ENCODE measurements around the gene TMEM255B.

The TMEM255B gene

DNA sequence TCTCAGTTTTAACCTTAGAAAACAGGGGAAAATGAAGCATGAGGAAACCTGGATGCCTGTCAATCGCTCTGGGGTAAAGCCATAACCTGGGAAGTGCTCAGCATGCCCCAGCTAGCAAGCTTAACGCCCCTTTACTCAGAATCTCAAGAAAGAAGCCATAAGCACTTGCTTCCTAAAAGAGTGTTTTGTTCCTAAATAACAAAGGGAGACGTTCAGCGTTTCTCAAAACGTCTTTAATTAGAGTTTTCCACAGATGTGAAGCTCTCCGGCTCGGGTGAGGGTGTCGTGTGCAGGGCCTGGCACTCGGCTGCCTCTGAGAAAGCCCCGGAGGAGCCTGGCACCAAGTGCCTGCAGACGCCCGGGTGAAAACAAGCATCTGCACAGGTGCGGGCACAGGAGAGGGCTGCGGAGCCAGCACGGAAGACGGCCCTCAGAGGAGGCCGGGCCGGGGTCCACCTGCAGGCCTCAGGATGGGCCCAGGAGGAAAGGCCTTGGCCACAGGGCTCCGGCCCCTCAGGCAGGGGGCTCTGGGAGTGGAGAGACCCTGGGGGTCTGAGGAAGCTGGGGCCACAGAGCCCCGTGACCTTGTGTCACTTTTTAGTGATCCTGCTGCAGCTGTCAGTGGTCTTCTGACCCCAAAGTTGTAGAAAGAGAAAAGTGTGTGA lies 98.6 kb downstream of the TMEM255B start:
- DNase-seq (ENCODE audit: low spot score): no peak
- TF ChIP-seq, protein P1, sequence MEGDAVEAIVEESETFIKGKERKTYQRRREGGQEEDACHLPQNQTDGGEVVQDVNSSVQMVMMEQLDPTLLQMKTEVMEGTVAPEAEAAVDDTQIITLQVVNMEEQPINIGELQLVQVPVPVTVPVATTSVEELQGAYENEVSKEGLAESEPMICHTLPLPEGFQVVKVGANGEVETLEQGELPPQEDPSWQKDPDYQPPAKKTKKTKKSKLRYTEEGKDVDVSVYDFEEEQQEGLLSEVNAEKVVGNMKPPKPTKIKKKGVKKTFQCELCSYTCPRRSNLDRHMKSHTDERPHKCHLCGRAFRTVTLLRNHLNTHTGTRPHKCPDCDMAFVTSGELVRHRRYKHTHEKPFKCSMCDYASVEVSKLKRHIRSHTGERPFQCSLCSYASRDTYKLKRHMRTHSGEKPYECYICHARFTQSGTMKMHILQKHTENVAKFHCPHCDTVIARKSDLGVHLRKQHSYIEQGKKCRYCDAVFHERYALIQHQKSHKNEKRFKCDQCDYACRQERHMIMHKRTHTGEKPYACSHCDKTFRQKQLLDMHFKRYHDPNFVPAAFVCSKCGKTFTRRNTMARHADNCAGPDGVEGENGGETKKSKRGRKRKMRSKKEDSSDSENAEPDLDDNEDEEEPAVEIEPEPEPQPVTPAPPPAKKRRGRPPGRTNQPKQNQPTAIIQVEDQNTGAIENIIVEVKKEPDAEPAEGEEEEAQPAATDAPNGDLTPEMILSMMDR (IDR thresholded peaks at IDR 0.05; ENCODE audit: extremely low read depth, insufficient read depth, missing control alignments): no peak
- in situ Hi-C loops (cut with MboI; ENCODE audit: low pct_unique_long_range_greater_than_20kb, low sequenced_read_pairs, unreplicated experiment): no loop called here

DNA sequence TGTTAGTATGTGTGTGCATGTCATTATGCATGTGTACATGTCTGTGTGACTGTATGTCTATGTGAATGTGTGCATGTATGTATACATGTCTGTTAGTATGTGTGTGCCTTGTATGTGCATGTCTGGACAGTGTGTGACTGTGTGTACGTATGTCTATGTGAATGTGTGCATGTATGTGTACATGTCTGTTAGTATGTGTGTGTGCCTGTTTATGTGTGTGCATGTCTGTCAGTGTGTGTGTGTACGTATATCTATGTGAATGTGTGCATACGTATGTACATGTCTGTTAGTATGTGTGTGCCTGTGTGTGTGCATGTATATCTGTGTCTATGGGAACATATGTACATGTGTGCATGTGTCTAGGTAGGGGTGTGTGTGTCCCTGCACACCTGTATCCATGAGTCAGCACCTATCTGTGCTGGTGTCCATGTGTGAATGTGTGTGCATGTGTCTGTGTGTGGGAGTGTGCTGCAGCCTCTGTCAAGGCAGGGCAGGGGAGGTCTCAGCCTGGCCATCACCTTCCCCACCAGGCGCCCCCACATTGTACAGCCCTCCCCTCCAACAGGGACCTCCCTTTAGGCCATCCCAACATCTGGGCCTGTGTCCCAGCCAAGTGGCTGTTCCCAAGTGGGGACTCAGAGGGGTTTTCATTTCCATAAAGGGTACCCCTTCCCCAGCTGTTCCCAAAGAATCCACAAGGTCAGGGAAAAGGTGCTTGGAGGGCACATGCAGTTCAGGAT lies 100.5 kb downstream of the TMEM255B start:
- DNase-seq (ENCODE audit: low spot score): no peak
- TF ChIP-seq, protein P1 (IDR thresholded peaks at IDR 0.05; ENCODE audit: extremely low read depth, insufficient read depth, missing control alignments): no peak
- in situ Hi-C loops (cut with MboI; ENCODE audit: low pct_unique_long_range_greater_than_20kb, low sequenced_read_pairs, unreplicated experiment): no loop called here

- TF ChIP-seq, protein P1 (IDR thresholded peaks at IDR 0.05; ENCODE audit: extremely low read depth, insufficient read depth, missing control alignments): no peak
Observed at GRCh38 chr13:113860051-113860664, 101.1 kb downstream of the TMEM255B start.

GRCh38 chr13:113860665-113861432 lies 101.8 kb downstream of the TMEM255B start:
- in situ Hi-C loops (cut with MboI; ENCODE audit: low pct_unique_long_range_greater_than_20kb, low sequenced_read_pairs, unreplicated experiment): no loop called here
- no peak for DNase-seq (ENCODE audit: low spot score)
- TF ChIP-seq, protein P1 (IDR thresholded peaks at IDR 0.05; ENCODE audit: extremely low read depth, insufficient read depth, missing control alignments): no peak

More at GRCh38 chr13:113860051-113860664, 101.1 kb downstream of the TMEM255B start:
- DNase-seq (ENCODE audit: low spot score): no peak
- in situ Hi-C loops (cut with MboI; ENCODE audit: low pct_unique_long_range_greater_than_20kb, low sequenced_read_pairs, unreplicated experiment): no loop called here

DNA sequence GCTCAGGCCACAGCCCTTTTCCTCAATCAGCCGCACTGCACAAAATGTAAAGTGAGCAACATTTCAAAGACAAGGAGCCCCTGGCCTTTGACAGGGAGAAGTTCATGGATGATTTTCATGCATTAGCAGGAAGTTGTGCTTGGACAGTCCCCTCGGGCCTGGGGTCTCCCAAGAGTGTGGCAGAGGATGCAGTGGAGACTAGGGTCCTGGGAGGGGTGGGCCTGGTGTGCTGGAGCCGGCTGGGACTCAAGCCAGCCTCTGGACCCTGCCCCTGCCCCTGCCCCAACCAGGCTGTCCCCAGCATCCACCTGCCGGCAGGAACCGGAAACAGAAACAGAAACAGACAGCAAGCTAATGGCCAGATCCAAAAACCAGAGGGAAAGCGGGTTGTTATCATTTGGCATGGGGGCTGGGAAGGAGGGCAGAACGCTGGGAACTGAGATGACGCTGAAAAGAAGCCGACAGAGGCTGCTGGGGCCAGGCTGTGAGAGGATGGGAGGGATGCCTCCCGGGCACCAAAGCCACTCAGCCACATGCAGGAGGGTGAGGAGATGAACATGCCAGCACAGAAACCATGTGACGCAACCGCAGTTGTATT lies 102.5 kb downstream of the TMEM255B start:
- TF ChIP-seq, protein P1 (IDR thresholded peaks at IDR 0.05; ENCODE audit: extremely low read depth, insufficient read depth, missing control alignments): no peak
- in situ Hi-C loops (cut with MboI; ENCODE audit: low pct_unique_long_range_greater_than_20kb, low sequenced_read_pairs, unreplicated experiment): no loop called here
- no peak for DNase-seq (ENCODE audit: low spot score)

All from GM13977 (cell line).